SK-N-SH (cell line): Measurements from ENCODE around the gene ITGA8.

ENCODE experiments used
- EP300 ChIP-seq, 2 experiments: IDR thresholded peaks; 2 replicates each; pipeline versions ENCODE4 v1.4.0 to v1.6.1; 2012; ENCODE audit warnings: borderline replicate concordance in 1 of 2, low read depth in 1 of 2, low read length in 1 of 2
- FOXJ3 ChIP-seq: sonication (generic); formaldehyde crosslinking; IDR thresholded peaks from 2 replicates; pipeline ENCODE4 v1.5.1; 2020; ENCODE audit warnings: mild to moderate bottlenecking, missing genetic modification reagents
- MEF2A ChIP-seq: IDR thresholded peaks from 2 replicates; pipeline ENCODE4 v1.4.0; 2012; ENCODE audit warnings: low read depth, borderline replicate concordance
- POLR2AphosphoS5 ChIP-seq: IDR thresholded peaks from 2 replicates; pipeline ENCODE4 v1.6.1; 2012; ENCODE audit warnings: low read depth, low read length
- RAD21 ChIP-seq: IDR thresholded peaks from 2 replicates; pipeline ENCODE4 v1.6.1; 2012; ENCODE audit warnings: mild to moderate bottlenecking, low read length
- SIN3A ChIP-seq: IDR thresholded peaks from 2 replicates; pipeline ENCODE4 v1.6.1; 2012; ENCODE audit warnings: low read depth, mild to moderate bottlenecking, low read length, moderate library complexity, borderline replicate concordance
- TAF1 ChIP-seq: IDR thresholded peaks from 2 replicates; pipeline ENCODE4 v1.6.1; 2012; ENCODE audit warnings: low read depth, mild to moderate bottlenecking, low read length, moderate library complexity, borderline replicate concordance
- YY1 ChIP-seq: IDR thresholded peaks from 2 replicates; pipeline ENCODE4 v1.4.0; 2012; ENCODE audit warnings: low read depth, mild to moderate bottlenecking
- TF ChIP-seq, protein P1 (sequence below): fragments of 200-600 bp; sonication (generic); IDR thresholded peaks from 2 replicates; pipeline ENCODE4 v1.6.1; 2017; ENCODE audit warnings: antibody characterized with exemption, mild to moderate bottlenecking, moderate library complexity
- TF ChIP-seq, protein P2 (sequence below): IDR thresholded peaks from 2 replicates; pipeline ENCODE4 v1.4.0; 2012; ENCODE audit warnings: low read depth, borderline replicate concordance

DNA sequence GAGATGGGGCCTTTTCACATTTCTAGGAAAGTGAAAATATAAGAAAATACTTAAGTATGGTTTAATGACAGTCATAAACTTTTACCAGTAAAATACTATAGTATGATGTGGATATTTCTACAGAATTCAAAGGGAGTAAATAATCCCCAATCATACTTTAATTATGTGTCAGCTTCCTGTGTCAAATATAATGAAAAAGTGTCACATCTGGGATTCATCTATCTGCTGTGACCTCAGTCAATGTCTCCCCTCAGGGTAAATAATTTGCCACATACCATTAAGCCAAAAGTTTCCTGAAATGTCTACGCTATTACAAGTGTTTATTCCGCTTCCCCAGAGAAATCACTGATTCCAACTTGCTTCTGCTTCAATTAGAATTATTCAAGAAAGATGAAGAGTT lies 110.5 kb downstream of the ITGA8 start:
- TF ChIP-seq, protein P1, sequence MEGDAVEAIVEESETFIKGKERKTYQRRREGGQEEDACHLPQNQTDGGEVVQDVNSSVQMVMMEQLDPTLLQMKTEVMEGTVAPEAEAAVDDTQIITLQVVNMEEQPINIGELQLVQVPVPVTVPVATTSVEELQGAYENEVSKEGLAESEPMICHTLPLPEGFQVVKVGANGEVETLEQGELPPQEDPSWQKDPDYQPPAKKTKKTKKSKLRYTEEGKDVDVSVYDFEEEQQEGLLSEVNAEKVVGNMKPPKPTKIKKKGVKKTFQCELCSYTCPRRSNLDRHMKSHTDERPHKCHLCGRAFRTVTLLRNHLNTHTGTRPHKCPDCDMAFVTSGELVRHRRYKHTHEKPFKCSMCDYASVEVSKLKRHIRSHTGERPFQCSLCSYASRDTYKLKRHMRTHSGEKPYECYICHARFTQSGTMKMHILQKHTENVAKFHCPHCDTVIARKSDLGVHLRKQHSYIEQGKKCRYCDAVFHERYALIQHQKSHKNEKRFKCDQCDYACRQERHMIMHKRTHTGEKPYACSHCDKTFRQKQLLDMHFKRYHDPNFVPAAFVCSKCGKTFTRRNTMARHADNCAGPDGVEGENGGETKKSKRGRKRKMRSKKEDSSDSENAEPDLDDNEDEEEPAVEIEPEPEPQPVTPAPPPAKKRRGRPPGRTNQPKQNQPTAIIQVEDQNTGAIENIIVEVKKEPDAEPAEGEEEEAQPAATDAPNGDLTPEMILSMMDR, result no peak
- TF ChIP-seq, protein P2, sequence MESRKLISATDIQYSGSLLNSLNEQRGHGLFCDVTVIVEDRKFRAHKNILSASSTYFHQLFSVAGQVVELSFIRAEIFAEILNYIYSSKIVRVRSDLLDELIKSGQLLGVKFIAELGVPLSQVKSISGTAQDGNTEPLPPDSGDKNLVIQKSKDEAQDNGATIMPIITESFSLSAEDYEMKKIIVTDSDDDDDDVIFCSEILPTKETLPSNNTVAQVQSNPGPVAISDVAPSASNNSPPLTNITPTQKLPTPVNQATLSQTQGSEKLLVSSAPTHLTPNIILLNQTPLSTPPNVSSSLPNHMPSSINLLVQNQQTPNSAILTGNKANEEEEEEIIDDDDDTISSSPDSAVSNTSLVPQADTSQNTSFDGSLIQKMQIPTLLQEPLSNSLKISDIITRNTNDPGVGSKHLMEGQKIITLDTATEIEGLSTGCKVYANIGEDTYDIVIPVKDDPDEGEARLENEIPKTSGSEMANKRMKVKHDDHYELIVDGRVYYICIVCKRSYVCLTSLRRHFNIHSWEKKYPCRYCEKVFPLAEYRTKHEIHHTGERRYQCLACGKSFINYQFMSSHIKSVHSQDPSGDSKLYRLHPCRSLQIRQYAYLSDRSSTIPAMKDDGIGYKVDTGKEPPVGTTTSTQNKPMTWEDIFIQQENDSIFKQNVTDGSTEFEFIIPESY, result no peak
- TF ChIP-seq SIN3A (no peak), FOXJ3 (CRISPR knock-in tag) (no peak), YY1 (no peak), POLR2AphosphoS5 (no peak), MEF2A (no peak), EP300 (IDR thresholded peaks at IDR 0.05; ENCODE audit: borderline replicate concordance in 1 of 2, low read depth in 1 of 2, low read length in 1 of 2) (no peak), TAF1 (no peak), RAD21 (no peak)
